Occipital lobe (tissue), 2 donors: ENCODE measurements around the gene LBR. TPM values are rescaled to one million over a fixed set of nuclear protein-coding genes. Genes with fewer than 3 reads are reported as not detected.
"Not testable (repeated sequence)": the region's sequence is repeated elsewhere in the genome, so short reads cannot be mapped to it uniquely, and the experiment has no call there.

Source experiments
- DNase-seq: peaks from one replicate; lab custom pipeline; 2025; lab: John Stamatoyannopoulos, UW
- total RNA-seq: library from RNA; depleted of rRNA; stranded (reverse); fragments of >200 nt; gene quantifications from one replicate; pipeline ENCODE4 v1.2.3, GENCODE V29; 2014

Gene LBR
- 71.6 TPM for total RNA-seq

- peak; percentile 46 for DNase-seq
Measured at GRCh38 chr1:225427235-225428067, at the start of gene LBR. LBR (minus strand) TSS chr1:225428038; CDS start chr1:225424075, 3,963 bp downstream.

- DNase-seq: no peak
Measured at GRCh38 chr1:225477296-225477911, 49.6 kb upstream of the LBR start.

- DNase-seq: no peak
Measured at GRCh38 chr1:225476538-225476988, 48.7 kb upstream of the LBR start.

GRCh38 chr1:225476100-225476511, 48.3 kb upstream of the LBR start:
- no peak for DNase-seq

GRCh38 chr1:225474986-225475820, 47.4 kb upstream of the LBR start:
- DNase-seq: peak; percentile 34

GRCh38 chr1:225474439-225474985, 46.7 kb upstream of the LBR start:
- DNase-seq: no peak

- not testable (repeated sequence) for DNase-seq
Measured at GRCh38 chr1:225473676-225474438, 46.0 kb upstream of the LBR start.

GRCh38 chr1:225473266-225473665, 45.4 kb upstream of the LBR start:
- DNase-seq: not testable (repeated sequence)

- DNase-seq: no peak
Measured at GRCh38 chr1:225471453-225472301, 43.8 kb upstream of the LBR start.

- DNase-seq: no peak
Measured at GRCh38 chr1:225471109-225471452, 43.2 kb upstream of the LBR start.

- DNase-seq: no peak
Measured at GRCh38 chr1:225470211-225471108, 42.6 kb upstream of the LBR start.

GRCh38 chr1:225469051-225469450, 41.2 kb upstream of the LBR start:
- no peak for DNase-seq

GRCh38 chr1:225468270-225469020, 40.6 kb upstream of the LBR start:
- DNase-seq: no peak

GRCh38 chr1:225467193-225468020, 39.6 kb upstream of the LBR start:
- no peak for DNase-seq

- no peak for DNase-seq
Measured at GRCh38 chr1:225466848-225467192, 39.0 kb upstream of the LBR start.

- DNase-seq: no peak
Measured at GRCh38 chr1:225465793-225466517, 38.1 kb upstream of the LBR start.
